K562 (cell line): ENCODE measurements around the gene NEURL2. TPM values are rescaled to one million over a fixed set of nuclear protein-coding genes. Genes with fewer than 3 reads are reported as not detected.
A peak's percentile ranks its signal among the peaks of the same experiment; 100 is the strongest.

Source experiments
- CBFA2T2 ChIP-seq: fragments of 450-650 bp; conservative IDR thresholded peaks from 2 replicates; pipeline ENCODE4 v1.6.1; 2017; ENCODE audit warnings: mild to moderate bottlenecking
- DIDO1 ChIP-seq: fragments of 450-650 bp; IDR thresholded peaks from 2 replicates; pipeline ENCODE4 v1.6.1; 2016; ENCODE audit warnings: low read depth, missing biosample characterization, missing genetic modification characterization
- ETS2 ChIP-seq: IDR thresholded peaks from 2 replicates; pipeline ENCODE4 v1.6.1; 2016; ENCODE audit warnings: borderline replicate concordance, missing genetic modification characterization, mild to moderate bottlenecking, moderate library complexity, missing compliant biosample characterization; ENCODE audit not compliant: poor library complexity, severe bottlenecking
- GTF2A2 ChIP-seq: IDR thresholded peaks from 2 replicates; pipeline ENCODE4 v1.6.1; 2016; ENCODE audit warnings: mild to moderate bottlenecking, missing genetic modification characterization, missing compliant biosample characterization
- HDGF ChIP-seq: fragments of 450-650 bp; IDR thresholded peaks from 2 replicates; pipeline ENCODE4 v1.6.1; 2016
- HNRNPL ChIP-seq: fragments of 200-400 bp; formaldehyde crosslinking; IDR thresholded peaks from 2 replicates; pipeline ENCODE4 v1.6.1; 2017; ENCODE audit warnings: low read depth, mild to moderate bottlenecking, low read length
- NR1H2 ChIP-seq: sonication (generic); formaldehyde crosslinking; IDR thresholded peaks from 2 replicates; pipeline ENCODE4 v1.4.0; 2020; ENCODE audit warnings: mild to moderate bottlenecking, missing genetic modification reagents
- PURB ChIP-seq: sonication (generic); formaldehyde crosslinking; IDR thresholded peaks from 2 replicates; pipeline ENCODE4 v1.9.0; 2021; ENCODE audit warnings: low read depth, mild to moderate bottlenecking, missing genetic modification reagents
- RB1 ChIP-seq: fragments of 450-650 bp; IDR thresholded peaks from 2 replicates; pipeline ENCODE4 v1.6.1; 2017; ENCODE audit warnings: low read depth, mild to moderate bottlenecking
- RBM25 ChIP-seq: fragments of 200-400 bp; formaldehyde crosslinking; IDR thresholded peaks from 2 replicates; pipeline ENCODE4 v1.6.1; 2018; ENCODE audit warnings: low read length, low read depth, moderate library complexity; ENCODE audit not compliant: severe bottlenecking
- SLC30A9 ChIP-seq: fragments of 250-450 bp; sonication (Bioruptor Pico); IDR thresholded peaks from 2 replicates; pipeline ENCODE4 v1.8.0; 2022; ENCODE audit warnings: mild to moderate bottlenecking, moderate library complexity
- SMARCE1 ChIP-seq: fragments of 450-650 bp; IDR thresholded peaks from 2 replicates; pipeline ENCODE4 v1.7.1; 2016; ENCODE audit warnings: mild to moderate bottlenecking
- SMC3 ChIP-seq: conservative IDR thresholded peaks from 2 replicates; pipeline ENCODE4 v1.6.1; 2011; ENCODE audit warnings: low read depth, low read length, improper control_type of control experiment; ENCODE audit not compliant: insufficient read depth
- SOX6 ChIP-seq: fragments of 450-650 bp; IDR thresholded peaks from 2 replicates; pipeline ENCODE4 v1.6.1; 2014; ENCODE audit warnings: mild to moderate bottlenecking
- TAF15 ChIP-seq: fragments of 200-400 bp; formaldehyde crosslinking; IDR thresholded peaks from 2 replicates; pipeline ENCODE4 v1.6.1; 2017; ENCODE audit warnings: mild to moderate bottlenecking, low read depth, low read length, moderate library complexity
- TAF7 ChIP-seq: fragments of 450-650 bp; IDR thresholded peaks from 2 replicates; pipeline ENCODE4 v1.6.1; 2016; ENCODE audit warnings: missing genetic modification characterization, missing compliant biosample characterization
- TBL1XR1 ChIP-seq, 2 experiments: IDR thresholded peaks; 2 replicates each; pipeline ENCODE4 v1.6.1; 2012; ENCODE audit warnings: improper control_type of control experiment in 2 of 2, low read length in 2 of 2, mild to moderate bottlenecking in 1 of 2
- XRCC4 ChIP-seq: IDR thresholded peaks from one replicate; pipeline ENCODE4 v1.6.1; 2011; ENCODE audit not compliant: insufficient read depth, insufficient read length; ENCODE audit errors: extremely low read depth
- ZNF253 ChIP-seq: fragments of 250-450 bp; sonication (Bioruptor Pico); conservative IDR thresholded peaks from 2 replicates; pipeline ENCODE4 v1.6.1; 2021; ENCODE audit warnings: mild to moderate bottlenecking
- ZSCAN32 ChIP-seq: fragments of 450-650 bp; formaldehyde crosslinking; IDR thresholded peaks from 2 replicates; pipeline ENCODE4 v1.4.0; 2020; ENCODE audit warnings: mild to moderate bottlenecking, moderate library complexity
- polyA plus RNA-seq, 8 experiments: library from polyadenylated mRNA; depleted of rRNA in 4 of 8; stranded (reverse) in 5 of 8; unstranded in 3 of 8; fragments of >200 nt; fragmentation: Nextera tagmentation in 2 of 8; fragmentation: Illumina TruSeq in 1 of 8; extraction: Ambion mirVana in 2 of 8; extraction: Trizol in 1 of 8; gene quantifications; 2 replicates each; pipeline versions ENCODE4 v1.2.1 to v1.2.3, GENCODE V29; 2011 to 2014; ENCODE audit warnings: inconsistent platforms in 1 of 8, missing spikeins in 1 of 8
- total RNA-seq, 7 experiments: library from RNA; depleted of rRNA in 6 of 7; stranded (reverse); fragments of >200 nt in 6 of 7; fragmentation: Illumina TruSeq in 2 of 7; extraction: Trizol in 2 of 7; gene quantifications; 2 replicates each; pipeline versions ENCODE4 v1.2.1 to v1.2.3, GENCODE V29; 2011 to 2021; ENCODE audit warnings: low replicate concordance in 1 of 7
- TF ChIP-seq, protein P1 (sequence below): fragments of 450-650 bp; IDR thresholded peaks from 2 replicates; pipeline ENCODE4 v1.6.1; 2016
- TF ChIP-seq, protein P2 (sequence below): fragments of 250-450 bp; sonication (Bioruptor Pico); IDR thresholded peaks from 2 replicates; pipeline ENCODE4 v1.5.0; 2020; ENCODE audit warnings: mild to moderate bottlenecking, borderline replicate concordance
- TF ChIP-seq, protein P3 (sequence below): sonication (generic); formaldehyde crosslinking; IDR thresholded peaks from 2 replicates; pipeline ENCODE4 v1.8.0; 2022; ENCODE audit warnings: missing genetic modification reagents, mild to moderate bottlenecking, moderate library complexity, borderline replicate concordance
- TF ChIP-seq, protein P4 (sequence below): fragments of 250-450 bp; sonication (Bioruptor Pico); IDR thresholded peaks from 2 replicates; pipeline ENCODE4 v1.5.0; 2022; ENCODE audit warnings: mild to moderate bottlenecking

The NEURL2 gene
- total and polyA plus RNA-seq, 9 of the 15 experiments (the other 6 are each of a cell fraction or from before 2014, with no cell fraction given), result 0.22 to 1.9 (median 0.50) TPM; not detected in 1

DNA sequence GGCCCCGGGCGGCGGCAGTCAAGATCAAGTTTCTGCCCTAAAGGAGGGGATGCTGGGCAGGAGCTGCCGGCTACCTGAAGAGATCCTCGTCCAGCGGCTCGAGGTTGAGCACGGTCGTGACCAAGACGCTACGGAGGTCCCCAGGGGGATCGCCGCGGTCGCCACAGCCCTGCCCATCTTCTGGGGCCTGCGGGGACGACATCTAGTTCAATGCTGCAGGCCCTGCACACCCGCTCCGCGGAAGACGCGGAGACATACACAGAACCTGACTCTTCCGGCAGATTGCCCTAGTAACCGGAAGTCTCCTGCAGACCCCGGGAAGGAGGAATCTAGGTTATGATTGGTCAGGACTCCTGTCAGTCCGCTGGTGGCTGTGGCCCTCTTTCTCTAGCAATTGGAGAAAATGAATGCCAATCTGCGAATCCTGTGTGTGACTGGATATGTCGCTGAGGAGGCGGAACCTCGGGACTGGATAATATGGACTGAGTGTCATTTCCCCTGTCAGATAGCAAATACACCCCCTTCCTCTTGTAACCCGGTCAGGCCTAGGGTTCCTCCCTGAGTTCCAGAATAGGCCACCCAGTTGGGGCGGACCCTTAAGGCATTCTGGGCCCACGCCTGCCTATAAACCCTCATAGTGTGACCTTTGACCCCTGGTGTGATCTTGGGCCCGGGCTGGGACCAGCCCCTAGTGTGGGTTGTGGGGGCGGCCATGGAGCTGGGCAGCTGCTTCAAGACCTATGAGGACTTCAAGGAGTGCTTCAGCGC, 33.7 kb downstream of the NEURL2 start, which contains the start of the genes ACOT8 and ZSWIM3 (continued):
- TF ChIP-seq, protein P1, sequence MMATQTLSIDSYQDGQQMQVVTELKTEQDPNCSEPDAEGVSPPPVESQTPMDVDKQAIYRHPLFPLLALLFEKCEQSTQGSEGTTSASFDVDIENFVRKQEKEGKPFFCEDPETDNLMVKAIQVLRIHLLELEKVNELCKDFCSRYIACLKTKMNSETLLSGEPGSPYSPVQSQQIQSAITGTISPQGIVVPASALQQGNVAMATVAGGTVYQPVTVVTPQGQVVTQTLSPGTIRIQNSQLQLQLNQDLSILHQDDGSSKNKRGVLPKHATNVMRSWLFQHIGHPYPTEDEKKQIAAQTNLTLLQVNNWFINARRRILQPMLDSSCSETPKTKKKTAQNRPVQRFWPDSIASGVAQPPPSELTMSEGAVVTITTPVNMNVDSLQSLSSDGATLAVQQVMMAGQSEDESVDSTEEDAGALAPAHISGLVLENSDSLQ, result peak; percentile 100
- no peak for TF ChIP-seq SOX6
- no peak for TF ChIP-seq HNRNPL
- no peak for TF ChIP-seq ETS2 (tag)
- TF ChIP-seq RB1, result no peak
- no peak for TF ChIP-seq ZNF253
- TF ChIP-seq ZSCAN32, result no peak
- TF ChIP-seq, protein P2, sequence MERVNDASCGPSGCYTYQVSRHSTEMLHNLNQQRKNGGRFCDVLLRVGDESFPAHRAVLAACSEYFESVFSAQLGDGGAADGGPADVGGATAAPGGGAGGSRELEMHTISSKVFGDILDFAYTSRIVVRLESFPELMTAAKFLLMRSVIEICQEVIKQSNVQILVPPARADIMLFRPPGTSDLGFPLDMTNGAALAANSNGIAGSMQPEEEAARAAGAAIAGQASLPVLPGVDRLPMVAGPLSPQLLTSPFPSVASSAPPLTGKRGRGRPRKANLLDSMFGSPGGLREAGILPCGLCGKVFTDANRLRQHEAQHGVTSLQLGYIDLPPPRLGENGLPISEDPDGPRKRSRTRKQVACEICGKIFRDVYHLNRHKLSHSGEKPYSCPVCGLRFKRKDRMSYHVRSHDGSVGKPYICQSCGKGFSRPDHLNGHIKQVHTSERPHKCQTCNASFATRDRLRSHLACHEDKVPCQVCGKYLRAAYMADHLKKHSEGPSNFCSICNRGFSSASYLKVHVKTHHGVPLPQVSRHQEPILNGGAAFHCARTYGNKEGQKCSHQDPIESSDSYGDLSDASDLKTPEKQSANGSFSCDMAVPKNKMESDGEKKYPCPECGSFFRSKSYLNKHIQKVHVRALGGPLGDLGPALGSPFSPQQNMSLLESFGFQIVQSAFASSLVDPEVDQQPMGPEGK, result no peak
- TF ChIP-seq TAF15, result no peak
- TF ChIP-seq PURB (CRISPR knock-in tag), result no peak
- no peak for TF ChIP-seq TBL1XR1 (IDR thresholded peaks at IDR 0.05; ENCODE audit: low read length in 2 of 2)
- TF ChIP-seq TAF7 (tag), result peak; percentile 79
- no peak for TF ChIP-seq SLC30A9 (CRISPR knock-in tag)
- no peak for TF ChIP-seq SMC3
- no peak for TF ChIP-seq HDGF
- TF ChIP-seq SMARCE1, result no peak
- TF ChIP-seq, protein P3, sequence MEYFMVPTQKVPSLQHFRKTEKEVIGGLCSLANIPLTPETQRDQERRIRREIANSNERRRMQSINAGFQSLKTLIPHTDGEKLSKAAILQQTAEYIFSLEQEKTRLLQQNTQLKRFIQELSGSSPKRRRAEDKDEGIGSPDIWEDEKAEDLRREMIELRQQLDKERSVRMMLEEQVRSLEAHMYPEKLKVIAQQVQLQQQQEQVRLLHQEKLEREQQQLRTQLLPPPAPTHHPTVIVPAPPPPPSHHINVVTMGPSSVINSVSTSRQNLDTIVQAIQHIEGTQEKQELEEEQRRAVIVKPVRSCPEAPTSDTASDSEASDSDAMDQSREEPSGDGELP (CRISPR knock-in tag), result peak; percentile 53; the same call in 1 of the 2 replicates
- no peak for TF ChIP-seq XRCC4
- TF ChIP-seq RBM25, result peak; percentile 99
- TF ChIP-seq CBFA2T2, result no peak
- TF ChIP-seq, protein P4, sequence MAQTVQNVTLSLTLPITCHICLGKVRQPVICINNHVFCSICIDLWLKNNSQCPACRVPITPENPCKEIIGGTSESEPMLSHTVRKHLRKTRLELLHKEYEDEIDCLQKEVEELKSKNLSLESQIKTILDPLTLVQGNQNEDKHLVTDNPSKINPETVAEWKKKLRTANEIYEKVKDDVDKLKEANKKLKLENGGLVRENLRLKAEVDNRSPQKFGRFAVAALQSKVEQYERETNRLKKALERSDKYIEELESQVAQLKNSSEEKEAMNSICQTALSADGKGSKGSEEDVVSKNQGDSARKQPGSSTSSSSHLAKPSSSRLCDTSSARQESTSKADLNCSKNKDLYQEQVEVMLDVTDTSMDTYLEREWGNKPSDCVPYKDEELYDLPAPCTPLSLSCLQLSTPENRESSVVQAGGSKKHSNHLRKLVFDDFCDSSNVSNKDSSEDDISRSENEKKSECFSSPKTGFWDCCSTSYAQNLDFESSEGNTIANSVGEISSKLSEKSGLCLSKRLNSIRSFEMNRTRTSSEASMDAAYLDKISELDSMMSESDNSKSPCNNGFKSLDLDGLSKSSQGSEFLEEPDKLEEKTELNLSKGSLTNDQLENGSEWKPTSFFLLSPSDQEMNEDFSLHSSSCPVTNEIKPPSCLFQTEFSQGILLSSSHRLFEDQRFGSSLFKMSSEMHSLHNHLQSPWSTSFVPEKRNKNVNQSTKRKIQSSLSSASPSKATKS (CRISPR knock-in tag), result no peak
- peak; percentile 68; the same call in 1 of the 2 replicates for TF ChIP-seq DIDO1
- no peak for TF ChIP-seq NR1H2
- no peak for TF ChIP-seq GTF2A2 (tag)
